ENCODE data around the gene VIPR2. TPM values are rescaled to one million over a fixed set of nuclear protein-coding genes. Genes with fewer than 3 reads are reported as not detected.
"Not testable (repeated sequence)": the region's sequence is repeated elsewhere in the genome, so short reads cannot be mapped to it uniquely, and the experiment has no call there.

Gene VIPR2
- total RNA-seq, 1 experiment from 2014 or later: not detected

- ChIA-PET CTCF (no interaction called here), POLR2A (no interaction called here)
- no peak for DNase-seq (ENCODE audit: unreplicated experiment)
- Mint-ChIP-seq H3K36me3 (ENCODE audit: insufficient read depth, unreplicated experiment) (no peaks in the 10 kb centered on the region), H3K9me3 (ENCODE audit: unreplicated experiment) (peaks cover 7% of the 10 kb centered on the region), H3K4me3 (ENCODE audit: unreplicated experiment) (no peak overlapping the region), H3K27ac (ENCODE audit: low read depth, unreplicated experiment) (no peak overlapping the region), H3K27me3 (ENCODE audit: insufficient read depth, unreplicated experiment) (no peaks in the 10 kb centered on the region), H3K4me1 (ENCODE audit: insufficient read depth, unreplicated experiment) (no peaks in the 10 kb centered on the region)
- BruUV-seq (replicated peaks): no TSS peak
- intact Hi-C loops (cut with micrococcal nuclease): no loop called here
- TF ChIP-seq, protein P1, sequence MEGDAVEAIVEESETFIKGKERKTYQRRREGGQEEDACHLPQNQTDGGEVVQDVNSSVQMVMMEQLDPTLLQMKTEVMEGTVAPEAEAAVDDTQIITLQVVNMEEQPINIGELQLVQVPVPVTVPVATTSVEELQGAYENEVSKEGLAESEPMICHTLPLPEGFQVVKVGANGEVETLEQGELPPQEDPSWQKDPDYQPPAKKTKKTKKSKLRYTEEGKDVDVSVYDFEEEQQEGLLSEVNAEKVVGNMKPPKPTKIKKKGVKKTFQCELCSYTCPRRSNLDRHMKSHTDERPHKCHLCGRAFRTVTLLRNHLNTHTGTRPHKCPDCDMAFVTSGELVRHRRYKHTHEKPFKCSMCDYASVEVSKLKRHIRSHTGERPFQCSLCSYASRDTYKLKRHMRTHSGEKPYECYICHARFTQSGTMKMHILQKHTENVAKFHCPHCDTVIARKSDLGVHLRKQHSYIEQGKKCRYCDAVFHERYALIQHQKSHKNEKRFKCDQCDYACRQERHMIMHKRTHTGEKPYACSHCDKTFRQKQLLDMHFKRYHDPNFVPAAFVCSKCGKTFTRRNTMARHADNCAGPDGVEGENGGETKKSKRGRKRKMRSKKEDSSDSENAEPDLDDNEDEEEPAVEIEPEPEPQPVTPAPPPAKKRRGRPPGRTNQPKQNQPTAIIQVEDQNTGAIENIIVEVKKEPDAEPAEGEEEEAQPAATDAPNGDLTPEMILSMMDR (IDR thresholded peaks at IDR 0.05; ENCODE audit: unreplicated experiment): no peak
Measured at GRCh38 chr7:158987691-158988090, 157.0 kb downstream of the VIPR2 start.

- intact Hi-C loops (cut with micrococcal nuclease): no loop called here
- no TSS peak for BruUV-seq (replicated peaks)
- ChIA-PET CTCF (interaction anchor here (2.5 kb wide), 1 partner anchor 9 kb away, joined by 15 read pairs; no protein-coding TSS in a partner anchor), POLR2A (interaction anchor here (0.6 kb wide), 1 partner anchor 36 kb away, joined by 3 read pairs; no protein-coding TSS in a partner anchor)
- Mint-ChIP-seq H3K27me3 (ENCODE audit: insufficient read depth, unreplicated experiment) (no peaks in the 10 kb centered on the region), H3K4me1 (ENCODE audit: insufficient read depth, unreplicated experiment) (no peaks in the 10 kb centered on the region), H3K4me3 (ENCODE audit: unreplicated experiment) (no peak overlapping the region), H3K27ac (ENCODE audit: low read depth, unreplicated experiment) (no peak overlapping the region), H3K36me3 (ENCODE audit: insufficient read depth, unreplicated experiment) (no peaks in the 10 kb centered on the region), H3K9me3 (ENCODE audit: unreplicated experiment) (peaks cover 7% of the 10 kb centered on the region)
- TF ChIP-seq, protein P1 (IDR thresholded peaks at IDR 0.05; ENCODE audit: unreplicated experiment): no peak
- no peak for DNase-seq (ENCODE audit: unreplicated experiment)
Measured at GRCh38 chr7:158985583-158985982, 159.1 kb downstream of the VIPR2 start.

- H3K36me3 Mint-ChIP-seq (ENCODE audit: insufficient read depth, unreplicated experiment); POLR2A ChIA-PET; H3K4me1 Mint-ChIP-seq (ENCODE audit: insufficient read depth, unreplicated experiment); intact Hi-C loops (cut with micrococcal nuclease); H3K27ac Mint-ChIP-seq (ENCODE audit: low read depth, unreplicated experiment); H3K4me3 Mint-ChIP-seq (ENCODE audit: unreplicated experiment); BruUV-seq (replicated peaks); H3K9me3 Mint-ChIP-seq (ENCODE audit: unreplicated experiment); H3K27me3 Mint-ChIP-seq (ENCODE audit: insufficient read depth, unreplicated experiment); DNase-seq (ENCODE audit: unreplicated experiment): not testable (repeated sequence)
- CTCF ChIA-PET: interaction anchor here (2.5 kb wide), 1 partner anchor 7 kb away, joined by 15 read pairs; no protein-coding TSS in a partner anchor
Measured at GRCh38 chr7:158984007-158984406, 160.7 kb downstream of the VIPR2 start.

DNA sequence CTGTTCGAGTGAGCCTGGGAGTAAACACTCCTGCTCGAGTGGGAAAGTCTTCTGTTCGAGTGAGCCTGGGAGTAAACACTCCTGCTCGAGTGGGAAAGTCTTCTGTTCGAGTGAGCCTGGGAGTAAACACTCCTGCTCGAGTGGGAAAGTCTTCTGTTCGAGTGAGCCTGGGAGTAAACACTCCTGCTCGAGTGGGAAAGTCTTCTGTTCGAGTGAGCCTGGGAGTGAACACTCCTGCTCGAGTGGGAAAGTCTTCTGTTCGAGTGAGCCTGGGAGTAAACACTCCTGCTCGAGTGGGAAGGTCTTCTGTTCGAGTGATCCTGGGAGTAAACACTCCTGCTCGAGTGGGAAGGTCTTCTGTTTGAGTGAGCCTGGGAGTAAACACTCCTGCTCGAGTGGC lies 162.6 kb downstream of the VIPR2 start:
- CTCF ChIA-PET; POLR2A ChIA-PET; H3K36me3 Mint-ChIP-seq (ENCODE audit: insufficient read depth, unreplicated experiment); BruUV-seq (replicated peaks); intact Hi-C loops (cut with micrococcal nuclease); H3K27ac Mint-ChIP-seq (ENCODE audit: low read depth, unreplicated experiment); DNase-seq (ENCODE audit: unreplicated experiment); H3K4me1 Mint-ChIP-seq (ENCODE audit: insufficient read depth, unreplicated experiment); H3K4me3 Mint-ChIP-seq (ENCODE audit: unreplicated experiment); H3K9me3 Mint-ChIP-seq (ENCODE audit: unreplicated experiment); H3K27me3 Mint-ChIP-seq (ENCODE audit: insufficient read depth, unreplicated experiment): not testable (repeated sequence)

GRCh38 chr7:158979635-158980351 lies 164.9 kb downstream of the VIPR2 start:
- TF ChIP-seq, protein P1 (IDR thresholded peaks at IDR 0.05; ENCODE audit: unreplicated experiment): no peak
- DNase-seq (ENCODE audit: unreplicated experiment): no peak
- intact Hi-C loops (cut with micrococcal nuclease): loop anchor here (5.0 kb wide), 2 partner anchors 92 to 197 kb away; no protein-coding TSS in a partner anchor
- Mint-ChIP-seq H3K27ac (ENCODE audit: low read depth, unreplicated experiment) (no peak overlapping the region), H3K4me1 (ENCODE audit: insufficient read depth, unreplicated experiment) (peaks cover 7% of the 10 kb centered on the region), H3K4me3 (ENCODE audit: unreplicated experiment) (no peak overlapping the region), H3K27me3 (ENCODE audit: insufficient read depth, unreplicated experiment) (no peaks in the 10 kb centered on the region), H3K9me3 (ENCODE audit: unreplicated experiment) (peaks cover 7% of the 10 kb centered on the region), H3K36me3 (ENCODE audit: insufficient read depth, unreplicated experiment) (no peaks in the 10 kb centered on the region)
- BruUV-seq (replicated peaks): no TSS peak
- POLR2A ChIA-PET: no interaction called here
- CTCF ChIA-PET: interaction anchor here (1.7 kb wide), 1 partner anchor 12 kb away, joined by 5 read pairs; no protein-coding TSS in a partner anchor
